Transverse colon (tissue), 4 donors: ENCODE data around the gene FCN3. TPM values are rescaled to one million over a fixed set of nuclear protein-coding genes. Genes with fewer than 3 reads are reported as not detected.

Experiments used
- DNase-seq: peaks from one replicate; pipeline ENCODE4 v3.0.0-alpha.2; 2019
- H3K27ac ChIP-seq, 4 donors: fragments of 200-600 bp; sonication (generic); 2 replicates each; pipeline ENCODE4 v1.5.1; 2016 to 2018; ENCODE audit warnings: inconsistent platforms in 4 of 4
- H3K27me3 ChIP-seq: fragments of 200-600 bp; sonication (generic); 2 replicates; pipeline ENCODE4 v1.5.1; 2017; ENCODE audit warnings: inconsistent platforms
- H3K36me3 ChIP-seq, 4 donors: fragments of 200-600 bp; sonication (generic); 2 replicates each; pipeline ENCODE4 v1.5.1; 2017 to 2019; ENCODE audit warnings: inconsistent platforms in 4 of 4
- H3K4me1 ChIP-seq, 4 donors: fragments of 200-600 bp; sonication (generic); 2 replicates each; pipeline ENCODE4 v1.5.1; 2017 to 2020; ENCODE audit warnings: inconsistent platforms in 4 of 4
- H3K4me3 ChIP-seq, 4 donors: fragments of 200-600 bp; sonication (generic); 1 replicate in 1 of 4; 2 replicates in 3 of 4; pipeline versions ENCODE4 v1.5.1 to v1.6.1; 2017 to 2019; ENCODE audit warnings: inconsistent platforms in 4 of 4
- H3K9me3 ChIP-seq, 2 donors: fragments of 200-600 bp; sonication (generic); 2 replicates each; pipeline ENCODE4 v1.5.1; 2017 to 2019; ENCODE audit warnings: inconsistent platforms in 2 of 2
- CTCF ChIP-seq, 5 experiments: fragments of 200-600 bp in 3 of 5; fragments of 450-650 bp in 2 of 5; sonication (generic) in 3 of 5; IDR thresholded peaks; 1 replicate in 2 of 5; 2 replicates in 3 of 5; pipeline ENCODE4 v1.5.1; 2016 to 2017; ENCODE audit warnings: antibody characterized with exemption in 5 of 5, inconsistent platforms in 3 of 5, mild to moderate bottlenecking in 2 of 5, moderate library complexity in 1 of 5
- EP300 ChIP-seq: sonication (generic); formaldehyde crosslinking; IDR thresholded peaks from one replicate; pipeline ENCODE4 v1.6.1; 2017; ENCODE audit warnings: antibody characterized with exemption, low read depth
- POLR2A ChIP-seq: fragments of 450-650 bp; IDR thresholded peaks from one replicate; pipeline ENCODE4 v1.6.1; 2016; ENCODE audit warnings: antibody characterized with exemption, mild to moderate bottlenecking, moderate library complexity
- POLR2AphosphoS5 ChIP-seq, 3 donors: sonication (generic); formaldehyde crosslinking; IDR thresholded peaks; one replicate each; pipeline ENCODE4 v1.6.1; 2016; ENCODE audit warnings: antibody characterized with exemption in 3 of 3
- WGBS, 2 donors: methylation state at CpG; one replicate each; pipeline ENCODE4 v1.1.5; 2018; ENCODE audit warnings: low coverage in 1 of 2; 5-methylcytosine and 5-hydroxymethylcytosine counted together
- in situ Hi-C, 4 donors: fragments of 200-750 bp; cut with MboI; loops; one replicate each; pipeline versions ENCODE4 v1.15.0 to v1.15.1; 2017; ENCODE audit warnings: low sequenced_read_pairs in 3 of 4, low pct_ligation_motif_present in 1 of 4, low pct_unique_long_range_greater_than_20kb in 1 of 4
- intact Hi-C: fragments of 100-400 bp; cut with DNase I; formaldehyde crosslinking; loops from one replicate; pipeline ENCODE4 v1.15.1; 2023; ENCODE audit warnings: low total_unique reads
- total RNA-seq, 4 donors: library from RNA; depleted of rRNA; stranded (reverse); fragments of >200 nt; gene quantifications; one replicate each; pipeline ENCODE4 v1.1.0, GENCODE V29; 2016

Gene FCN3
- total RNA-seq, 4 donors from 2014 or later = 1.2 to 1.9 TPM; not detected in 2

DNA sequence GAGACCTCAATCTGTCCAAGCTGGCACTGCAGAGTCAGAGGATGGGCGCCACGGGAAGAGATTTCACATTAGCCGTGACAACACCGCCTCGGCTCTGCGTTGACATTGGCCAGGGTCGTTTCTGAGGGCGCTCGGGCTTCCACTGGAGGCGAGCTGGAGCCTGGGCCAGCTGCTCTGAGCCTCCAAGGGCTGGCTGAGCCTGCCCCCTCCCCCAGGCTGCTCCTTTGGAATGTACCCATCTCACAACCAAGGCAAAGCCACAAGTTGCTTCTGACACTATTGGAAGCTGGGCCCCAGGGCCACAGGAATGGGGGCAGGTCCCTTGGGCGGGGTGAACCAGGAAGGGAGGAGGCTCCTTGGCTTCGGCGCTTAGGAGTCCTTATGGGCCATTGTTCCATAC is 30.4 kb upstream of the FCN3 start:
- intact Hi-C loops = no loop called here
- H3K4me1 ChIP-seq = peaks cover 10 to 54% (median 42%) of the 10 kb centered on the region in 4 donors
- no peak overlapping the region for H3K4me3 ChIP-seq
- H3K9me3 ChIP-seq = no peaks in the 10 kb centered on the region
- 78% methylated on average over 13 of the region's 13 CpGs; no CpG with 5 or more reads in 1 of the 2 donors for WGBS, 2 donors
- TF ChIP-seq EP300 (no peak), POLR2A (no peak), POLR2AphosphoS5 (IDR thresholded peaks at IDR 0.05) (no peak), CTCF (IDR thresholded peaks at IDR 0.05) (no peak)
- H3K36me3 ChIP-seq = peaks cover 0 to 27% (median 12%) of the 10 kb centered on the region in 4 donors
- in situ Hi-C loops = loop anchor here in 1 of 4 donors (10.0 kb wide), 1 partner anchor 200 kb away; the partner anchor contains the start of gene AHDC1
- DNase-seq = no peak
- H3K27me3 ChIP-seq = no peaks in the 10 kb centered on the region
- H3K27ac ChIP-seq = peak overlapping the region; percentile 65 to 88 (median 81)

GRCh38 chr1:27403931-27404330 is 29.3 kb upstream of the FCN3 start:
- peaks cover 0 to 21% (median 9%) of the 10 kb centered on the region in 4 donors for H3K36me3 ChIP-seq
- in situ Hi-C loops (loop anchor here in 1 of 4 donors (10.0 kb wide), 1 partner anchor 201 kb away; the partner anchor contains the start of gene AHDC1), intact Hi-C loops (no loop called here)
- H3K4me1 ChIP-seq = peaks cover 10 to 60% (median 42%) of the 10 kb centered on the region in 4 donors
- no peak overlapping the region for H3K4me3 ChIP-seq
- TF ChIP-seq POLR2AphosphoS5 (IDR thresholded peaks at IDR 0.05) = no peak
- no peak for TF ChIP-seq CTCF (IDR thresholded peaks at IDR 0.05)
- TF ChIP-seq POLR2A = no peak
- TF ChIP-seq EP300 = no peak
- H3K27ac ChIP-seq = peak overlapping the region; percentile 65 to 88 (median 81)
- H3K27me3 ChIP-seq = no peaks in the 10 kb centered on the region
- no peaks in the 10 kb centered on the region for H3K9me3 ChIP-seq
- no peak for DNase-seq

- Histone ChIP-seq H3K27ac (peak overlapping the region; percentile 65 to 88 (median 81)), H3K9me3 (no peaks in the 10 kb centered on the region), H3K4me1 (peaks cover 10 to 67% (median 42%) of the 10 kb centered on the region in 4 donors), H3K27me3 (no peaks in the 10 kb centered on the region), H3K36me3 (peaks cover 0 to 16% (median 7%) of the 10 kb centered on the region in 4 donors), H3K4me3 (peak overlapping the region in 1 of 4 donors; percentile 6)
- DNase-seq = peak; percentile 55
- in situ Hi-C loops (loop anchor here in 1 of 4 donors (10.0 kb wide), 1 partner anchor 202 kb away; the partner anchor contains the start of gene AHDC1), intact Hi-C loops (no loop called here)
- TF ChIP-seq POLR2AphosphoS5 (IDR thresholded peaks at IDR 0.05) (peak in 2 of 3 donors; percentile 12 to 50), CTCF (IDR thresholded peaks at IDR 0.05) (peak in 1 of 5 experiments; percentile 4), EP300 (no peak)
- WGBS, 2 donors = 55% methylated on average over 24 of the region's 24 CpGs; no CpG with 5 or more reads in 1 of the 2 donors
These were observed 28.6 kb upstream of the FCN3 start for GRCh38 chr1:27403065-27403726.

DNA sequence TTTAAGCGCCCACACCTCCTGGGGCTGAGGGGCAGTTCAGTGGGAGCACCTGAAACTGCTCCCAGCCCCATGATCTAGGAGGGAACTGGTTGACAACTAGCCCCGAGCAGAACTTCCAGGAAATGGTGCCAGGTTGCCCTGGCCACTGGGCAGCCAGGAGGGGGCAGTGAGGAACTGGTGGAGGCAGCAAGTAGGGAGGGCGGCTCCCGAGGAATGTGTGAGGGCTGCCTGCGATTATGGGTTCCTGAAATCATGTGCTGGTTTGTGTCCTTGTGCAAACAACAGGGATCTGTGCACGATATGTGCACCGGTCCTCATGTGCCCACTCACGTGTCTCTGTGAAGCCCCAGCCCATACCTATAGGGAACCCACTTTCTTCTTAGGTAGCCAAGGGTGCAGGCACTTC is 27.7 kb upstream of the FCN3 start:
- H3K36me3 ChIP-seq = peaks cover 0 to 8% (median 3%) of the 10 kb centered on the region in 4 donors
- H3K9me3 ChIP-seq = no peaks in the 10 kb centered on the region
- intact Hi-C loops = no loop called here
- no peak overlapping the region for H3K4me3 ChIP-seq
- 35% methylated on average over 8 of the region's 8 CpGs; no CpG with 5 or more reads in 1 of the 2 donors for whole genome bisulfite sequencing, 2 donors
- in situ Hi-C loops = loop anchor here in 1 of 4 donors (10.0 kb wide), 1 partner anchor 202 kb away; the partner anchor contains the start of gene AHDC1
- H3K4me1 ChIP-seq = peaks cover 10 to 67% (median 42%) of the 10 kb centered on the region in 4 donors
- H3K27ac ChIP-seq = peak overlapping the region; percentile 65 to 88 (median 81)
- no peaks in the 10 kb centered on the region for H3K27me3 ChIP-seq
- DNase-seq = peak; percentile 83
- TF ChIP-seq EP300 = no peak
- TF ChIP-seq POLR2A = no peak
- peak; percentile 48 to 71 (median 62) for TF ChIP-seq CTCF (IDR thresholded peaks at IDR 0.05)
- TF ChIP-seq POLR2AphosphoS5 (IDR thresholded peaks at IDR 0.05) = peak in 2 of 3 donors; percentile 40 to 59
